ENCODE results near the gene S1PR4.
A peak's percentile ranks its signal among the peaks of the same experiment; 100 is the strongest.

S1PR4 gene

DNA sequence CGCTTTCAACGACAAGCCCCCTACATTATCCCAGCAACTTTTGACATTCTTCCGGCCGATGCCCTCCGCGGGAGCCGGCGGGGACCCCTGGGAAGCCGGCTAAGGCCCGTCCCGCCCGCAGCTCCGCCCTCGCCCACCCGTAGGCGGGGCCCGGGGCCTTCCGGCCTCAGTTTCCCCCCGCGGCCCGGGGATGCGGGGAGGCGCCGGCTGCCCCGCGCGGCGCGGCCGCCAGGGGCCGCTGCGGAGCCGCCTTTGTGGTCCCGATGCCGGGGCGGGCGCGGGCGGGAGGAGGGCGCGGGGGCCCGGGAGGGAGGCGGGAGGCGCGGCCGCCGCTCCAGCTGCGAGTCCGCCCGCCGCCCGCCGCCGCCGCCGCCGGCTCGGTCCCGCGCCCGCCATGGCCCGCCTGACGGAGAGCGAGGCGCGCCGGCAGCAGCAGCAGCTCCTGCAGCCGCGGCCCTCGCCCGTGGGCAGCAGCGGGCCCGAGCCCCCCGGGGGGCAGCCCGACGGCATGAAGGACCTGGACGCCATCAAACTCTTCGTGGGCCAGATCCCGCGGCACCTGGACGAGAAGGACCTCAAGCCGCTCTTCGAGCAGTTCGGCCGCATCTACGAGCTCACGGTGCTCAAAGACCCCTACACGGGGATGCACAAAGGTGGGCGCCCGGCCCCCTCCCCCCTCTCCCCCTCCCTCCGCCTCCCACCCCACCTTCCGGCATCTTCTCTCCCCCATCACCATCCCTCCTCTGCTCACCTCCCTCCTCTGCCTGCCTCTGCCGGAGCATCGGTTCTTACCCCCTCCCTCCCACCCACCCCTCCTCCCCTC, 46.0 kb downstream of the S1PR4 start, which contains the start of gene CELF5:
TSS of gene CELF5 (plus strand) at position 316 of the 823 bp plus-strand sequence. CDS start at position 395, 79 bp downstream.
- DNase-seq, result peak; percentile 33

GRCh38 chr19:3225169-3225485, 46.6 kb downstream of the S1PR4 start:
- no peak for DNase-seq

GRCh38 chr19:3225677-3226093, 47.1 kb downstream of the S1PR4 start:
- DNase-seq, result no peak

DNA sequence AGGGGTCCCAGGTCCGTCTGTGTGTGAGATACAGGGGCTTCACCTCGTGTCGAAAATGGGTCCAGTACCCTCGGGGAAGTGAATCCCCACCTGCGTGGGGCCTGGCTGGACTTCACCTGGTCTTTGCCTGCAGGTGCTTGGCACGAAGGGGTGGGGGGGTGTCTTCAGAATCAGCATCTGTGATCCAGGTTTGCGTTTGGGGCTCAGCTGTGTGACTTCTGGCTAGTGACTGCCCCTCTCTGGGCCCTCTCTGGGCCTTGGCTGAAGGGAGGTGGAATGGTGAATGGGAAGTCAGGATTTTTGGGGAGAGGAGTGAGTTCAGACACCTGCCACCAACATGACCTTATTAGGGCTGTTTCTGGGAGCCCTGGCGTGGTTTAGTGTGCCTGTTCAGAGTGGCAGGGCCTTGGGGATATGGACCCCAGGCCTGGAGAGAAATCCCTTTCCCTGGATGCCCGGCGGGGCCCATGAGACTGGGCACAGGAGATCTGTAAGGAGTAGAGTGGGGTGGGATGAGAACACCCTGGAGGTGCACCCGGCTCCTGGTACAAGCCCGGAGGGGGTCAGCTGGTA, 48.6 kb downstream of the S1PR4 start:
- no peak for DNase-seq

- no peak for DNase-seq
These were observed 50.8 kb downstream of the S1PR4 start for GRCh38 chr19:3229346-3229743.
